K562 (cell line): Measurements from ENCODE around the gene ARPP21. TPM values are rescaled to one million over a fixed set of nuclear protein-coding genes. Genes with fewer than 3 reads are reported as not detected.

ENCODE experiments used
- ATAC-seq: fragments of 200-7000 bp; cut with Tn5 transposase; 3 replicates; pipeline ENCODE4 v1.9.1; 2020; ENCODE audit warnings: moderate library complexity
- BruUV-seq: library from RNA; stranded (reverse); fragments of 400-500 nt; replicated peaks from 2 replicates; lab custom pipeline; 2021; lab: Mats Ljungman, UMichigan
- CTCF ChIA-PET: fragments of 300-600 bp; formaldehyde crosslinking; extraction: SDS; loops from one replicate; lab custom pipeline; 2021; ENCODE audit warnings: low intra/inter-chr PET ratio; lab: Yijun Ruan, JAX
- POLR2A ChIA-PET: fragments of 300-600, 350-650 bp; sonication (Branson Sonifier 250); formaldehyde crosslinking; extraction: SDS; loops from one replicate; lab custom pipeline; 2021; ENCODE audit warnings: antibody characterized with exemption, inconsistent platforms; lab: Yijun Ruan, JAX
- DNase-seq, 4 experiments: peaks; one replicate each; pipeline versions ENCODE4 v3.0.0 to v3.0.0-alpha.2; 2011 to 2018; ENCODE audit warnings: low spot score in 3 of 4, mixed read lengths in 3 of 4; ENCODE audit errors: extremely low read depth in 1 of 4
- FAIRE-seq: peaks from 2 replicates; lab custom pipeline; 2011; peaks lifted over from hg19 to GRCh38; lab: Jason Lieb, UNC
- H2AFZ ChIP-seq: 2 replicates; pipeline ENCODE4 v1.6.0; 2011; ENCODE audit warnings: low read depth, low read length, control low read depth, inconsistent platforms
- H3K27ac ChIP-seq: fragments of 200-600 bp; 3 replicates; pipeline ENCODE4 v1.8.0; 2011; ENCODE audit warnings: low read depth, mild to moderate bottlenecking, control low read depth, inconsistent platforms, low read length, moderate library complexity, mixed read lengths; ENCODE audit errors: extremely low read depth
- H3K27me3 ChIP-seq, 2 experiments: fragments of 300-600 bp in 1 of 2; 2 replicates in 1 of 2; 3 replicates in 1 of 2; pipeline versions ENCODE4 v1.6.0 to v1.8.0; 2011; ENCODE audit warnings: inconsistent platforms in 2 of 2, low read length in 2 of 2, mild to moderate bottlenecking in 1 of 2, mixed read lengths in 1 of 2, moderate library complexity in 1 of 2; ENCODE audit not compliant: control insufficient read depth in 2 of 2, insufficient read depth in 2 of 2
- H3K36me3 ChIP-seq: fragments of 300-600 bp; 3 replicates; pipeline ENCODE4 v1.8.0; 2011; ENCODE audit warnings: mild to moderate bottlenecking, low read length, inconsistent platforms; ENCODE audit not compliant: control insufficient read depth, insufficient read depth
- H3K4me1 ChIP-seq, 2 experiments: fragments of 200-600 bp in 1 of 2; replicated peaks in 1 of 2; 2 replicates in 1 of 2; 3 replicates in 1 of 2; pipeline versions ENCODE4 v1.5.1 to v1.8.0; 2011; ENCODE audit warnings: inconsistent platforms in 2 of 2, low read length in 2 of 2, mild to moderate bottlenecking in 1 of 2, mixed read lengths in 1 of 2, moderate library complexity in 1 of 2; ENCODE audit not compliant: control insufficient read depth in 2 of 2, insufficient read depth in 2 of 2
- H3K4me2 ChIP-seq: 2 replicates; pipeline ENCODE4 v1.6.1; 2011; ENCODE audit warnings: low read length, control low read depth, inconsistent platforms, mixed read lengths; ENCODE audit not compliant: insufficient read depth
- H3K4me3 ChIP-seq: fragments of 200-600 bp; sonication (generic), shearing (Covaris generic); 2 replicates; pipeline ENCODE4 v1.5.1; 2016; ENCODE audit warnings: control low read depth, inconsistent platforms
- H3K79me2 ChIP-seq: fragments of 200-600 bp; 3 replicates; pipeline ENCODE4 v1.8.0; 2011; ENCODE audit warnings: low read length, inconsistent platforms; ENCODE audit not compliant: control insufficient read depth, insufficient read depth
- H3K9ac ChIP-seq, 2 experiments: 2 replicates each; pipeline versions ENCODE4 v1.6.0 to v1.6.1; 2011; ENCODE audit warnings: low read depth in 2 of 2, low read length in 2 of 2, control low read depth in 1 of 2, inconsistent platforms in 1 of 2, mild to moderate bottlenecking in 1 of 2, mixed read lengths in 1 of 2; ENCODE audit not compliant: insufficient read depth in 1 of 2
- H3K9me1 ChIP-seq: one replicate; pipeline ENCODE4 v1.6.0; 2011; ENCODE audit warnings: inconsistent platforms, mild to moderate bottlenecking, low read length, moderate library complexity; ENCODE audit not compliant: control insufficient read depth, insufficient read depth
- H3K9me3 ChIP-seq: replicated peaks from 2 replicates; pipeline ENCODE4 v1.5.1; 2011; ENCODE audit warnings: low read depth, low read length, inconsistent platforms; ENCODE audit not compliant: control insufficient read depth, insufficient read depth
- H4K20me1 ChIP-seq: replicated peaks from 2 replicates; pipeline ENCODE4 v1.6.1; 2011; ENCODE audit warnings: low read length, inconsistent platforms, mixed read lengths; ENCODE audit not compliant: control insufficient read depth, insufficient read depth
- SIX5 ChIP-seq, 2 experiments: IDR thresholded peaks; 2 replicates each; pipeline ENCODE4 v1.6.1; 2011; ENCODE audit warnings: low read length in 2 of 2, borderline replicate concordance in 1 of 2, low read depth in 1 of 2, mild to moderate bottlenecking in 1 of 2, moderate library complexity in 1 of 2; ENCODE audit not compliant: insufficient read depth in 1 of 2
- TAF1 ChIP-seq: IDR thresholded peaks from 2 replicates; pipeline ENCODE4 v1.6.1; 2011; ENCODE audit warnings: mild to moderate bottlenecking, low read length, moderate library complexity; ENCODE audit not compliant: insufficient read depth, control insufficient read depth, severe bottlenecking; ENCODE audit errors: extremely low read depth
- ZNF280A ChIP-seq: fragments of 450-650 bp; IDR thresholded peaks from 2 replicates; pipeline ENCODE4 v1.6.1; 2018; ENCODE audit warnings: mild to moderate bottlenecking, low read depth; ENCODE audit not compliant: partially characterized antibody
- ZNF41 ChIP-seq: fragments of 250-450 bp; sonication (Bioruptor Pico); conservative IDR thresholded peaks from 2 replicates; pipeline ENCODE4 v1.4.0; 2020; ENCODE audit warnings: mild to moderate bottlenecking
- in situ Hi-C: fragments of 300-500 bp; cut with MboI; formaldehyde crosslinking; loops from 4 replicates; pipeline ENCODE4 v1.15.0; 2018; ENCODE audit warnings: inconsistent platforms, mixed read lengths
- intact Hi-C: fragments of 100-400 bp; cut with micrococcal nuclease; formaldehyde crosslinking; loops from 2 replicates; pipeline ENCODE4 v1.14.2; 2022
- polyA plus RNA-seq, 8 experiments: library from polyadenylated mRNA; depleted of rRNA in 4 of 8; stranded (reverse) in 5 of 8; unstranded in 3 of 8; fragments of >200 nt; fragmentation: Nextera tagmentation in 2 of 8; fragmentation: Illumina TruSeq in 1 of 8; extraction: Ambion mirVana in 2 of 8; extraction: Trizol in 1 of 8; gene quantifications; 2 replicates each; pipeline versions ENCODE4 v1.2.1 to v1.2.3, GENCODE V29; 2011 to 2014; ENCODE audit warnings: inconsistent platforms in 1 of 8, missing spikeins in 1 of 8
- total RNA-seq, 7 experiments: library from RNA; depleted of rRNA in 6 of 7; stranded (reverse); fragments of >200 nt in 6 of 7; fragmentation: Illumina TruSeq in 2 of 7; extraction: Trizol in 2 of 7; gene quantifications; 2 replicates each; pipeline versions ENCODE4 v1.2.1 to v1.2.3, GENCODE V29; 2011 to 2021; ENCODE audit warnings: low replicate concordance in 1 of 7
- TF ChIP-seq, protein P1 (sequence below): fragments of 450-650 bp; formaldehyde crosslinking; IDR thresholded peaks from 2 replicates; pipeline ENCODE4 v1.4.0; 2022; ENCODE audit warnings: missing genetic modification characterization

The ARPP21 gene
- total and polyA plus RNA-seq, 9 of the 15 experiments (the other 6 are each of a cell fraction or from before 2014, with no cell fraction given), result not detected

- Histone ChIP-seq H3K4me3 (no peak overlapping the region), H2AFZ (no peak overlapping the region), H3K36me3 (no peaks in the 10 kb centered on the region), H3K27me3 (no peaks in the 10 kb centered on the region), H3K9me1 (no peaks in the 10 kb centered on the region), H3K9me3 (peaks cover 7% of the 10 kb centered on the region), H4K20me1 (no peaks in the 10 kb centered on the region), H3K9ac (no peak overlapping the region), H3K27ac (no peak overlapping the region), H3K79me2 (no peaks in the 10 kb centered on the region), H3K4me2 (no peak overlapping the region), H3K4me1 (no peaks in the 10 kb centered on the region)
- FAIRE-seq (no peak), ATAC-seq (no peak), DNase-seq (no peak)
- intact Hi-C loops, result no loop called here
- no TSS peak for BruUV-seq
- ChIA-PET CTCF (no interaction called here), POLR2A (no interaction called here)
- in situ Hi-C loops, result no loop called here
- TF ChIP-seq ZNF280A, result no peak
- TF ChIP-seq ZNF41 (CRISPR knock-in tag), result no peak
- TF ChIP-seq, protein P1, sequence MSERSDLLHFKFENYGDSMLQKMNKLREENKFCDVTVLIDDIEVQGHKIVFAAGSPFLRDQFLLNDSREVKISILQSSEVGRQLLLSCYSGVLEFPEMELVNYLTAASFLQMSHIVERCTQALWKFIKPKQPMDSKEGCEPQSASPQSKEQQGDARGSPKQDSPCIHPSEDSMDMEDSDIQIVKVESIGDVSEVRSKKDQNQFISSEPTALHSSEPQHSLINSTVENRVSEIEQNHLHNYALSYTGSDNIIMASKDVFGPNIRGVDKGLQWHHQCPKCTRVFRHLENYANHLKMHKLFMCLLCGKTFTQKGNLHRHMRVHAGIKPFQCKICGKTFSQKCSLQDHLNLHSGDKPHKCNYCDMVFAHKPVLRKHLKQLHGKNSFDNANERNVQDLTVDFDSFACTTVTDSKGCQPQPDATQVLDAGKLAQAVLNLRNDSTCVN (CRISPR knock-in tag), result no peak
- TF ChIP-seq SIX5 (IDR thresholded peaks at IDR 0.05; ENCODE audit: borderline replicate concordance in 1 of 2, insufficient read depth in 1 of 2, low read depth in 1 of 2, low read length in 2 of 2), result no peak
- TF ChIP-seq TAF1, result no peak
Measured at GRCh38 chr3:35779611-35780010, 140.3 kb downstream of the ARPP21 start.
